Smooth muscle cell (in vitro differentiated cells): ENCODE data around the gene CHCHD3. TPM values are rescaled to one million over a fixed set of nuclear protein-coding genes. Genes with fewer than 3 reads are reported as not detected.

Experiments used
- DNase-seq: peaks from one replicate; lab custom pipeline; 2025; ENCODE audit not compliant: unreplicated experiment; lab: John Stamatoyannopoulos, UW
- H2AFZ ChIP-seq: fragments of 200-600 bp; sonication (generic); 2 replicates; pipeline ENCODE4 v1.6.0; 2016; ENCODE audit warnings: antibody characterized with exemption, low read depth, mild to moderate bottlenecking
- H3F3A ChIP-seq: fragments of 200-600 bp; sonication (generic); 2 replicates; pipeline ENCODE4 v1.6.0; 2017; ENCODE audit warnings: antibody characterized with exemption, low read depth
- H3K27ac ChIP-seq: fragments of 200-600 bp; sonication (generic); 2 replicates; pipeline ENCODE4 v1.5.1; 2016; ENCODE audit warnings: low read depth, mild to moderate bottlenecking
- H3K27me3 ChIP-seq: fragments of 200-600 bp; sonication (generic); 2 replicates; pipeline ENCODE4 v1.6.1; 2016; ENCODE audit warnings: low read depth, mild to moderate bottlenecking
- H3K36me3 ChIP-seq: fragments of 200-600 bp; sonication (generic); 2 replicates; pipeline ENCODE4 v1.5.1; 2016; ENCODE audit warnings: low read depth
- H3K4me1 ChIP-seq: fragments of 200-600 bp; sonication (generic); 2 replicates; pipeline ENCODE4 v1.5.1; 2016; ENCODE audit warnings: low read depth
- H3K4me2 ChIP-seq: fragments of 200-600 bp; sonication (generic); 2 replicates; pipeline ENCODE4 v1.6.0; 2016; ENCODE audit warnings: mild to moderate bottlenecking
- H3K4me3 ChIP-seq: fragments of 200-600 bp; sonication (generic); 2 replicates; pipeline ENCODE4 v1.5.1; 2016; ENCODE audit warnings: mild to moderate bottlenecking
- H3K79me2 ChIP-seq: fragments of 200-600 bp; sonication (generic); 2 replicates; pipeline ENCODE4 v1.6.0; 2016; ENCODE audit warnings: low read depth, mild to moderate bottlenecking
- H3K9ac ChIP-seq: fragments of 200-600 bp; sonication (generic); 2 replicates; pipeline ENCODE4 v1.6.0; 2016; ENCODE audit warnings: low read depth
- H3K9me3 ChIP-seq: fragments of 200-600 bp; sonication (generic); replicated peaks from 2 replicates; pipeline ENCODE4 v1.5.1; 2016; ENCODE audit warnings: low read depth
- H4K20me1 ChIP-seq: fragments of 200-600 bp; sonication (generic); 2 replicates; pipeline ENCODE4 v1.6.0; 2016; ENCODE audit warnings: low read depth
- WGBS: methylation state at CpG from one replicate; pipeline ENCODE4 v1.1.7; 2016; ENCODE audit warnings: low lambda C conversion rate; 5-methylcytosine and 5-hydroxymethylcytosine counted together
- polyA plus RNA-seq: library from polyadenylated mRNA; unstranded; fragments of >200 nt; fragmentation: Nextera tagmentation; extraction: Ambion mirVana; gene quantifications from 2 replicates; pipeline ENCODE4 v1.2.1, GENCODE V29; 2016
- total RNA-seq: library from RNA; depleted of rRNA; stranded (reverse); fragments of >200 nt; gene quantifications from 2 replicates; pipeline ENCODE4 v1.2.3, GENCODE V29; 2014
- TF ChIP-seq, protein P1 (sequence below): fragments of 200-600 bp; sonication (generic); IDR thresholded peaks from 2 replicates; pipeline ENCODE4 v1.5.1; 2017; ENCODE audit warnings: borderline replicate concordance, mild to moderate bottlenecking, antibody characterized with exemption; ENCODE audit not compliant: insufficient read depth, poor library complexity, severe bottlenecking

The CHCHD3 gene
- total and polyA plus RNA-seq, 2 experiments from 2014 or later = 49.8 to 59.2 TPM

DNA sequence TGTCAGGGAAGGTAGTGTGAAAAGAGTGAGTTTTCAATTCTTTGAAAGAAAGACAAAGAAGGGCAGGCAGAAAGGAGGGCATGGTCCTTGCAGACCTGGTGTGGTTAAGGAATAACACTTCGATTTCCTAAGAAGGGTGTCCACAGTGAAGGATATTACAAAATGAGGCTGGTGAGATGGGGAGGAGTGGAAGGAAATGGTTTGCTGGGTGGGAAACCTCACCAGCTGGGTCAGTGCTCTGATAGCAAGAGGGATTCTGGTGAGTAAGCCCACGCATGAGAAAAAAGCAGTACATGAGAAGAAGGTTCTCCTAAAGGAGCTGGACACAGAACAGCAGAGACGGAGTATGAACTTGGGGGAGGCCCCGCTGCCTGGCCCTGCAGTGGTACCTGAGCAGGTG is 275.1 kb downstream of the CHCHD3 start:
- Histone ChIP-seq H3K36me3 (no peaks in the 10 kb centered on the region), H3K27me3 (no peaks in the 10 kb centered on the region), H3K4me3 (no peak overlapping the region), H4K20me1 (peaks cover under 1% of the 10 kb centered on the region), H2AFZ (no peak overlapping the region), H3K4me1 (no peaks in the 10 kb centered on the region), H3K4me2 (no peak overlapping the region), H3K27ac (no peak overlapping the region), H3F3A (no peaks in the 10 kb centered on the region), H3K9ac (no peak overlapping the region), H3K79me2 (no peaks in the 10 kb centered on the region), H3K9me3 (no peaks in the 10 kb centered on the region)
- TF ChIP-seq, protein P1, sequence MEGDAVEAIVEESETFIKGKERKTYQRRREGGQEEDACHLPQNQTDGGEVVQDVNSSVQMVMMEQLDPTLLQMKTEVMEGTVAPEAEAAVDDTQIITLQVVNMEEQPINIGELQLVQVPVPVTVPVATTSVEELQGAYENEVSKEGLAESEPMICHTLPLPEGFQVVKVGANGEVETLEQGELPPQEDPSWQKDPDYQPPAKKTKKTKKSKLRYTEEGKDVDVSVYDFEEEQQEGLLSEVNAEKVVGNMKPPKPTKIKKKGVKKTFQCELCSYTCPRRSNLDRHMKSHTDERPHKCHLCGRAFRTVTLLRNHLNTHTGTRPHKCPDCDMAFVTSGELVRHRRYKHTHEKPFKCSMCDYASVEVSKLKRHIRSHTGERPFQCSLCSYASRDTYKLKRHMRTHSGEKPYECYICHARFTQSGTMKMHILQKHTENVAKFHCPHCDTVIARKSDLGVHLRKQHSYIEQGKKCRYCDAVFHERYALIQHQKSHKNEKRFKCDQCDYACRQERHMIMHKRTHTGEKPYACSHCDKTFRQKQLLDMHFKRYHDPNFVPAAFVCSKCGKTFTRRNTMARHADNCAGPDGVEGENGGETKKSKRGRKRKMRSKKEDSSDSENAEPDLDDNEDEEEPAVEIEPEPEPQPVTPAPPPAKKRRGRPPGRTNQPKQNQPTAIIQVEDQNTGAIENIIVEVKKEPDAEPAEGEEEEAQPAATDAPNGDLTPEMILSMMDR = no peak
- 94% methylated on average over 4 of the region's 4 CpGs for WGBS
- DNase-seq = no peak

DNA sequence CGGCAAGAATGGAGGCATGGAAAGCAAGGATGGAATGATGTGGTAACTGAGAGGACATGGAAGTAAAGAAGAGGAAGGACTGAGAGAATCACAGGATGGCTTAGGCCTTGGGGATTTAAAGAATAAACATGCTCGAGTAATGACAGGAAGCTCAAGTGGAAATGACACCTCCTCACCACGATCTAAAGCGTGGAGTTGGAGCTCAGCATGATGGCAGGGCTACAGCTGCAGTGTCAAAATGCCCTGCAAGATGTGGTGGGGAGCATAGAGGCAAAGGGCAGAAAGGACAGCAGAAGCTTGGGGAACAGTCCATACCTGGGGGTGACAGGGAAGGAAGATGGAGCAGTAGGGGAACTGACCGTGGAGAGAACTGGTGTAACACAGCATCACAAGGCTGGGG is 276.1 kb downstream of the CHCHD3 start:
- H2AFZ ChIP-seq = no peak overlapping the region
- TF ChIP-seq, protein P1 = no peak
- no peaks in the 10 kb centered on the region for H3K36me3 ChIP-seq
- no peaks in the 10 kb centered on the region for H3F3A ChIP-seq
- H3K4me1 ChIP-seq = no peaks in the 10 kb centered on the region
- H4K20me1 ChIP-seq = peaks cover 4% of the 10 kb centered on the region
- no peak overlapping the region for H3K4me2 ChIP-seq
- WGBS = 81% methylated on average over 5 of the region's 5 CpGs
- H3K9me3 ChIP-seq = no peaks in the 10 kb centered on the region
- H3K79me2 ChIP-seq = no peaks in the 10 kb centered on the region
- H3K4me3 ChIP-seq = no peak overlapping the region
- no peak overlapping the region for H3K27ac ChIP-seq
- H3K9ac ChIP-seq = no peak overlapping the region
- H3K27me3 ChIP-seq = no peaks in the 10 kb centered on the region
- DNase-seq = no peak

- TF ChIP-seq, protein P1 = no peak
- 93% methylated on average over 7 of the region's 7 CpGs for WGBS
These were observed 276.9 kb downstream of the CHCHD3 start for GRCh38 chr7:132804849-132805485.

GRCh38 chr7:132800522-132800921 is 281.4 kb downstream of the CHCHD3 start:
- Histone ChIP-seq H3F3A (no peaks in the 10 kb centered on the region), H3K9ac (no peak overlapping the region), H3K4me1 (no peaks in the 10 kb centered on the region), H3K4me2 (no peak overlapping the region), H3K27me3 (no peaks in the 10 kb centered on the region), H3K9me3 (no peaks in the 10 kb centered on the region), H2AFZ (no peak overlapping the region), H3K79me2 (no peaks in the 10 kb centered on the region), H3K27ac (no peak overlapping the region), H3K36me3 (no peaks in the 10 kb centered on the region), H3K4me3 (no peak overlapping the region), H4K20me1 (peaks cover 13% of the 10 kb centered on the region)
- no peak for DNase-seq
- TF ChIP-seq, protein P1 = no peak
- 70% methylated on average over 1 of the region's 1 CpG for WGBS

More at GRCh38 chr7:132804849-132805485, 276.9 kb downstream of the CHCHD3 start:
- no peak for DNase-seq
- Histone ChIP-seq H3K4me1 (no peaks in the 10 kb centered on the region), H3K9me3 (no peaks in the 10 kb centered on the region), H3K4me2 (no peak overlapping the region), H2AFZ (no peak overlapping the region), H4K20me1 (peaks cover 9% of the 10 kb centered on the region), H3K27ac (no peak overlapping the region), H3K36me3 (no peaks in the 10 kb centered on the region), H3K4me3 (no peak overlapping the region), H3F3A (no peaks in the 10 kb centered on the region), H3K9ac (no peak overlapping the region), H3K79me2 (no peaks in the 10 kb centered on the region), H3K27me3 (no peaks in the 10 kb centered on the region)
